H1 (cell line): Measurements from ENCODE around the gene CAV1. TPM values are rescaled to one million over a fixed set of nuclear protein-coding genes. Genes with fewer than 3 reads are reported as not detected.

Source experiments
- MAX ChIP-seq: IDR thresholded peaks from 2 replicates; pipeline ENCODE4 v1.6.1; 2012; ENCODE audit warnings: inconsistent platforms
- POLR2A ChIP-seq, 2 experiments: IDR thresholded peaks; 1 replicate in 1 of 2; 2 replicates in 1 of 2; pipeline ENCODE4 v1.6.1; 2011; ENCODE audit warnings: low read depth in 2 of 2, low read length in 2 of 2, mild to moderate bottlenecking in 2 of 2; ENCODE audit errors: control extremely low read depth in 1 of 2
- TBP ChIP-seq: IDR thresholded peaks from 2 replicates; pipeline ENCODE4 v1.6.1; 2011; ENCODE audit warnings: low read depth, low read length, improper control_type of control experiment
- polyA plus RNA-seq, 7 experiments: library from polyadenylated mRNA; depleted of rRNA in 3 of 7; stranded (reverse) in 5 of 7; unstranded in 2 of 7; fragments of >200 nt in 5 of 7; fragments of 200-250 nt in 2 of 7; gene quantifications; 1 replicate in 5 of 7; 2 replicates in 1 of 7; 4 replicates in 1 of 7; pipeline versions ENCODE4 v1.2.1 to v1.2.3, GENCODE V29; 2011 to 2013; ENCODE audit warnings: missing spikeins in 2 of 7, mixed read lengths in 2 of 7
- total RNA-seq: library from RNA; stranded (reverse); fragmentation: NEBNext Ultra II Directional; extraction: Animal tissue kit (Norgen Biotek cat#: 25700); gene quantifications from 2 replicates; pipeline ENCODE4 v1.2.1, GENCODE V29; 2021

Gene CAV1
- total and polyA plus RNA-seq, 2 of the 8 experiments (the other 6 are each of a cell fraction or from before 2014, with no cell fraction given) = 16.3 to 21.8 TPM

- TF ChIP-seq TBP (no peak), MAX (no peak), POLR2A (IDR thresholded peaks at IDR 0.05; ENCODE audit: control extremely low read depth in 1 of 2, low read depth in 2 of 2, low read length in 2 of 2) (no peak)
Observed at GRCh38 chr7:116528008-116528789, 3.4 kb downstream of the CAV1 start (continued).
